NB4 (cell line): Measurements from ENCODE around the gene ANKS1B.

Source experiments
- DNase-seq: peaks from one replicate; pipeline ENCODE4 v3.0.0; 2010; ENCODE audit warnings: low read depth
- H3K4me3 ChIP-seq: one replicate; pipeline ENCODE4 v1.5.1; 2011; ENCODE audit warnings: mild to moderate bottlenecking, low read depth, low read length, moderate library complexity
- MYC ChIP-seq: IDR thresholded peaks from 2 replicates; pipeline ENCODE4 v1.6.1; 2011; ENCODE audit warnings: low read depth, low read length
- POLR2A ChIP-seq: IDR thresholded peaks from 2 replicates; pipeline ENCODE4 v1.6.1; 2011; ENCODE audit warnings: mild to moderate bottlenecking; ENCODE audit not compliant: insufficient read length; ENCODE audit errors: extremely low read depth
- TF ChIP-seq, protein P1 (sequence below): IDR thresholded peaks from one replicate; pipeline ENCODE4 v1.5.1; 2012; ENCODE audit warnings: low read depth, low read length
- TF ChIP-seq, protein P2 (sequence below): IDR thresholded peaks from 2 replicates; pipeline ENCODE4 v1.6.1; 2011; ENCODE audit warnings: low read depth, low read length

Gene ANKS1B

DNA sequence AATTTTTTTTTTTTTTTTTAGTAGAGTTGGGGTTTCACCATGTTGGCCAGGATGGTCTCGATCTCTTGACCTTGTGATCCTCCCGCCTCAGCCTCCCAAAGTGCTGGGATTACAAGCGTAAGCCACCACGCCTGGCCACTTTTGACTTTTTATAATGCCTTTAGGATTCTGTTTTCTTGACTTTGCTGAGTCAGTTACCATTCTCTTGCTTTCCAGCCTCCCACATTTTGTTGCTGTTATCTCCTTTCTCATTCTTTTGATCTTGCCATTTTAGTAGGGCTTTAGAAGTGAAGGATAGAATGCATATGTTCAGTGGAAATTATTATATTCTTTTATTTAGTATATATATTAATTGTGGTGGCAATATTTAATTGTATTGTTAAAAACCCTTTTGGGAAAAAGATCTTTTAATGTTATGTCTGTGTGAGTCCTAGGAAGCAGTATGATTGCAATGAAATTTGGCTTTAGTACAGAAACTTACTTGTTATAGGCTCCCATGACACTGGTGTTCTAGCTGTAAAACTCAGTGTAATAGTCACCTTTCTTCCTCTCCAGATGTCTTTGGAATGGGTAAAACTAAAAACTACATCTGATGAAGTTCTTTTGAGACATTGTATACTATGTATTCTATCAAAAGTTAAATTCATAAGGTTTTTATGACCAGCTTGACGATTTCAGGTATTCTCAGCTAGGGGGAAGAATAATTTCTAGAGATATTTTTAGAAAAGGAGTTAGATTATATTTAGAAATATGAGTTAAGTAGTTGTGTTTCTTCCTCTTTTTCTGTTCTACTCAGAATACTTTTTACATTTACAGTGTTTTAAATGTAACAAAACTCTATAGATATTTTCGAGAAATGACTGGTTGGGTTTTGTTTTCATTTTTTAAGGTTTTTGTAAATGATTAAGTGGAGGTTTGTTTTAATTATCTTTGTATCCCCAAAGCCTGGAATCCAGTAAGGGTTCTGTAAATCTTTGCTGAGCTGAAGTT, 1264.9 kb downstream of the ANKS1B start:
- TF ChIP-seq POLR2A (no peak), MYC (no peak)
- TF ChIP-seq, protein P1, sequence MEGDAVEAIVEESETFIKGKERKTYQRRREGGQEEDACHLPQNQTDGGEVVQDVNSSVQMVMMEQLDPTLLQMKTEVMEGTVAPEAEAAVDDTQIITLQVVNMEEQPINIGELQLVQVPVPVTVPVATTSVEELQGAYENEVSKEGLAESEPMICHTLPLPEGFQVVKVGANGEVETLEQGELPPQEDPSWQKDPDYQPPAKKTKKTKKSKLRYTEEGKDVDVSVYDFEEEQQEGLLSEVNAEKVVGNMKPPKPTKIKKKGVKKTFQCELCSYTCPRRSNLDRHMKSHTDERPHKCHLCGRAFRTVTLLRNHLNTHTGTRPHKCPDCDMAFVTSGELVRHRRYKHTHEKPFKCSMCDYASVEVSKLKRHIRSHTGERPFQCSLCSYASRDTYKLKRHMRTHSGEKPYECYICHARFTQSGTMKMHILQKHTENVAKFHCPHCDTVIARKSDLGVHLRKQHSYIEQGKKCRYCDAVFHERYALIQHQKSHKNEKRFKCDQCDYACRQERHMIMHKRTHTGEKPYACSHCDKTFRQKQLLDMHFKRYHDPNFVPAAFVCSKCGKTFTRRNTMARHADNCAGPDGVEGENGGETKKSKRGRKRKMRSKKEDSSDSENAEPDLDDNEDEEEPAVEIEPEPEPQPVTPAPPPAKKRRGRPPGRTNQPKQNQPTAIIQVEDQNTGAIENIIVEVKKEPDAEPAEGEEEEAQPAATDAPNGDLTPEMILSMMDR, result no peak
- TF ChIP-seq, protein P2, sequence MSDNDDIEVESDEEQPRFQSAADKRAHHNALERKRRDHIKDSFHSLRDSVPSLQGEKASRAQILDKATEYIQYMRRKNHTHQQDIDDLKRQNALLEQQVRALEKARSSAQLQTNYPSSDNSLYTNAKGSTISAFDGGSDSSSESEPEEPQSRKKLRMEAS, result no peak
- H3K4me3 ChIP-seq, result no peak overlapping the region
- no peak for DNase-seq

DNA sequence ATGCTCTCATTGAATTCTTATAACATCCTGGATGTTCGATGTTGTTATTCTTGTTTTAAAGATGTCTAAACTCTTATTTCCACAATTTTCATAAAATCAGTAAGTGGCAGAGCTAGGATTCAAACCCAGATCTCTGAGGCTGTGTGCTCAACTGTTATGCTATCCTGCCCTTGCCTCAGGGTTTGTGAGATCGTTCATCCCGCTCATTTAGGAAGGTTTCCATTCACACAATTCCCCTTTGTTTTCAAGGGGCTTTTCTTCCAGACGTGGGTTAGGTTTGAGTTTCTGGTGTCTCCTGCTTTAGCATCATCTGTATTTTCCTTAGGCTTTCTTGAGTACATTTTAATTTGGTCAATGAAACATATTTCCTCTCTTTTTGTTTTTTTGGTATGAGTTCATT, 1270.3 kb downstream of the ANKS1B start:
- no peak overlapping the region for H3K4me3 ChIP-seq
- DNase-seq, result no peak

DNA sequence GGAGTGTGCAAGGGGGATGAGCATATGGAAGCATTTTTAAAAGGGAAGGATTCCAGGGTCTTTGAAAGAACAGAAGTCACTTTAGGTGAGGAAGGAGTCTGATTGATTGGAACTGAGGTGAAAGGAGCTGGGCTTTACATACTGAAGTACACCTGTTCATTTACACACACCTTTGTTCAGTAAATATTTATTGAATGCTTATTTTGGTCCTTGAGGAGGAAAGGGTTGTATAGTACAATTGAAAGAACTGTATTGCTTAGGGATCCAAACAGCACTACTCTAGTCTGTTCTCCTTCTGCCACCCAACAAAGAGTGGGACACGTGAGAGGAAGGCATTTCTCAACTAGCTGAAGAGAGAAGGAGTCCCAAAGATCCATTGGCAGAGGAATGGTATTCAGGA, 1275.7 kb downstream of the ANKS1B start:
- DNase-seq, result no peak
- no peak for TF ChIP-seq POLR2A
- TF ChIP-seq, protein P1, result no peak
- H3K4me3 ChIP-seq, result no peak overlapping the region

More for the DNA sequence above, 1270.3 kb downstream of the ANKS1B start:
- no peak for TF ChIP-seq POLR2A
- TF ChIP-seq, protein P2, result no peak
- TF ChIP-seq, protein P1, result no peak
- no peak for TF ChIP-seq MYC

DNA sequence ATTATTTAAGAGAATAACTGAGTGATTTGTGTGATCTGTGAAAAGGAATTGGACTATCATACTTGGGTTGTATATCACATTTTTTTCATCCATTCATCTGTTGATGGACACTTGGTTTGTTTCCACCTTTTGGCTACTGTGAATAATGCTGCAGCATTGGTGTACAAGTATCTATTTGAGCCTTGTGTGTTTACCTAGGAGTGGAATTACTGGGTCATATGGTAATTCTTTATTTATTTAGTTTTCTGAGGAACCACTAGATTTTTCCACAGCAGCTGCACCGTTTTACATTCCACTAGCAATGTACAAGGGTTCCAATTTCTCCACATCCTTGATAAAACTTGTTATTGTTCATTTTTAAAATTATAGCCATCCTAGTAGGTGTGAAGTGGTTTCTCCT, 1283.6 kb downstream of the ANKS1B start:
- DNase-seq, result no peak
- no peak overlapping the region for H3K4me3 ChIP-seq
- TF ChIP-seq, protein P2, result no peak
- TF ChIP-seq MYC (no peak), POLR2A (no peak)
- TF ChIP-seq, protein P1, result no peak

DNA sequence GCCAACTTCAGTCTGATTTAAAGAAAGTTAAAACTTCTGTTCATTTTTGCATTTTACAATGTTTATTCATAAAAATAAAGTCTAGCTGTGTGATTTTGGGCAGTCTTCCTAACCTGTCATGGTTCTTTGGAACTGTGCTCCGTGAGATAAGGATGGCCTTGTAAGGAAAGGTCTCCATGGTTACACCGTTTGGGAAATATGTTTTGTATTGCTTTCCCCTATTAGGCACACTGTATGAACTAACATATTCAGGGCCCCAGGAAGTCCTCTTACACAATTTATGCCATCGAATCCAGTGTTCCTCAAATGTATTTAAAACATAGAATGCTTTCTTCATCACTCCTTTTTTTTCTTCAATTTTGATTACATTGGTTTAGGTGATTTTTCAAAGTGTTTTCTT, 1285.2 kb downstream of the ANKS1B start:
- no peak overlapping the region for H3K4me3 ChIP-seq
- TF ChIP-seq POLR2A (no peak), MYC (no peak)
- TF ChIP-seq, protein P2, result no peak
- TF ChIP-seq, protein P1, result no peak
- DNase-seq, result peak; percentile 21
